ENCODE data around the gene CDK11A.
"Not testable (repeated sequence)": the region's sequence is repeated elsewhere in the genome, so short reads cannot be mapped to it uniquely, and the experiment has no call there.

- TF ChIP-seq CTCF (conservative IDR thresholded peaks at IDR 0.05; ENCODE audit: low read length): peak; percentile 55
- TF ChIP-seq EZH2phosphoT487 (IDR thresholded peaks at IDR 0.05; ENCODE audit: borderline replicate concordance, low read depth, low read length): not testable (repeated sequence)
Measured at GRCh38 chr1:1724035-1724864, at the start of gene CDK11A.
